ENCODE measurements around the gene DGKZ. TPM values are rescaled to one million over a fixed set of nuclear protein-coding genes. Genes with fewer than 3 reads are reported as not detected.

The DGKZ gene
- total RNA-seq, 1 experiment from 2014 or later = 59.3 TPM

DNA sequence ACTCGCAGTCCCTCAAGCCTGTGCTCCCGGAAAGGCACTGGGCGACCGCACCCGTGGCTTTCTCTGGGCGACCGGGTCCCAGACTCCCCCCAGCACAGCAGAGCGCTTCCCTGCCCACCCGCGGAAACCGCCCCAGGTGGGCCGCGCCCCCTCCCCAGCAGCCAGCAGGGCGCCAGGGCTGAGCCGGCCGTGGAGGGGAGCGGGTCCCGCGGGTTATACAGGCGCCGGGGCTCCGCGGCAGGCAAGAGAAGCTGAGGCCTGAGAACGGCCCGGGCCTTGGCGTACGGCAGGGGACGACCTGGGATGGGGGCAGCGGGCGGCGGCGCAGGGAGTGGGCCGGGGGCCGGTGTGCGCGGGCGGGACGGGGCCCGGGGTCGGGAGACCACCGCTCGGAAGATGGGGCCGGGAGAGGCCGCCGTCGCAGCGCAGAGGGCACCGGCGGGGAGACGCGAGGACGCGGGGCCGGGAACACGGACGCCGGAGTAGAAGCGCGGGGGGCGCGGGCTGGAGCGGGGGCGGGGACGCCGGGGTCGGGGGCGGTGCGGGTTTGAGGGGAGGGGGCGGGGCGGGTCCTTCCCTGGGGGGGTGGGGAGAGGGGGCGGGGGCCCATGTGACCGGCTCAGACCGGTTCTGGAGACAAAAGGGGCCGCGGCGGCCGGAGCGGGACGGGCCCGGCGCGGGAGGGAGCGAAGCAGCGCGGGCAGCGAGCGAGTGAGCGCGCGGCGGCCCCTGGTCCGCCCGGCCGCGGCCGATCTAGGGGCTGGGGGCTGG is 34.0 kb downstream of the DGKZ start, which contains the start of gene MDK:
Gene MDK (plus strand): TSS at position 622 of the 771 bp plus-strand sequence. CDS start 389 bp downstream, outside the sequence.
- TF ChIP-seq, protein P1, sequence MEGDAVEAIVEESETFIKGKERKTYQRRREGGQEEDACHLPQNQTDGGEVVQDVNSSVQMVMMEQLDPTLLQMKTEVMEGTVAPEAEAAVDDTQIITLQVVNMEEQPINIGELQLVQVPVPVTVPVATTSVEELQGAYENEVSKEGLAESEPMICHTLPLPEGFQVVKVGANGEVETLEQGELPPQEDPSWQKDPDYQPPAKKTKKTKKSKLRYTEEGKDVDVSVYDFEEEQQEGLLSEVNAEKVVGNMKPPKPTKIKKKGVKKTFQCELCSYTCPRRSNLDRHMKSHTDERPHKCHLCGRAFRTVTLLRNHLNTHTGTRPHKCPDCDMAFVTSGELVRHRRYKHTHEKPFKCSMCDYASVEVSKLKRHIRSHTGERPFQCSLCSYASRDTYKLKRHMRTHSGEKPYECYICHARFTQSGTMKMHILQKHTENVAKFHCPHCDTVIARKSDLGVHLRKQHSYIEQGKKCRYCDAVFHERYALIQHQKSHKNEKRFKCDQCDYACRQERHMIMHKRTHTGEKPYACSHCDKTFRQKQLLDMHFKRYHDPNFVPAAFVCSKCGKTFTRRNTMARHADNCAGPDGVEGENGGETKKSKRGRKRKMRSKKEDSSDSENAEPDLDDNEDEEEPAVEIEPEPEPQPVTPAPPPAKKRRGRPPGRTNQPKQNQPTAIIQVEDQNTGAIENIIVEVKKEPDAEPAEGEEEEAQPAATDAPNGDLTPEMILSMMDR (IDR thresholded peaks at IDR 0.05; ENCODE audit: insufficient read depth in 1 of 2, low read depth in 1 of 2, low read length in 1 of 2, severe bottlenecking in 1 of 2, unreplicated experiment in 1 of 2) = no peak
- H3K4me1 ChIP-seq = peaks cover 14% of the 10 kb centered on the region
- H3K9me3 Mint-ChIP-seq (ENCODE audit: unreplicated experiment) = no peaks in the 10 kb centered on the region
- no peaks in the 10 kb centered on the region for H3K9me3 ChIP-seq
- no peaks in the 10 kb centered on the region for H3K27me3 ChIP-seq (replicated peaks; ENCODE audit: control insufficient read depth, insufficient read depth, low read length)
- H3K4me3 ChIP-seq (ENCODE audit: low read depth, low read length) = peak within 1 kb of the TSS; percentile 60
- intact Hi-C loops (cut with micrococcal nuclease; ENCODE audit: unreplicated experiment) = loop anchor here (1.0 kb wide), 1 partner anchor 8 kb away; no protein-coding TSS in a partner anchor
- peak; percentile 79 to 84 for DNase-seq
- no TSS peak for BruUV-seq (replicated peaks)
- peak within 1 kb of the TSS; percentile 95 for H3K4me3 Mint-ChIP-seq (ENCODE audit: unreplicated experiment)
- H3K4me1 Mint-ChIP-seq (ENCODE audit: low read depth, unreplicated experiment) = no peaks in the 10 kb centered on the region
- H3K27me3 Mint-ChIP-seq (ENCODE audit: insufficient read depth, unreplicated experiment) = no peaks in the 10 kb centered on the region
- peak within 1 kb of the TSS; percentile 76 for H3K27ac Mint-ChIP-seq (ENCODE audit: unreplicated experiment)
- no peaks in the 10 kb centered on the region; the same call in 1 of the 2 replicates for H3K36me3 ChIP-seq (ENCODE audit: control insufficient read depth, insufficient read depth, low read length)
- CTCF ChIA-PET = interaction anchor here (0.6 to 0.8 kb wide), 2 partner anchors 10 to 141 kb away, joined by 3 to 4 read pairs; partner anchors contain the start of gene CHRM4
- POLR2A ChIA-PET = no interaction called here
- peaks cover 63% of the 10 kb centered on the region for H3K36me3 Mint-ChIP-seq (ENCODE audit: insufficient read depth, unreplicated experiment)

DNA sequence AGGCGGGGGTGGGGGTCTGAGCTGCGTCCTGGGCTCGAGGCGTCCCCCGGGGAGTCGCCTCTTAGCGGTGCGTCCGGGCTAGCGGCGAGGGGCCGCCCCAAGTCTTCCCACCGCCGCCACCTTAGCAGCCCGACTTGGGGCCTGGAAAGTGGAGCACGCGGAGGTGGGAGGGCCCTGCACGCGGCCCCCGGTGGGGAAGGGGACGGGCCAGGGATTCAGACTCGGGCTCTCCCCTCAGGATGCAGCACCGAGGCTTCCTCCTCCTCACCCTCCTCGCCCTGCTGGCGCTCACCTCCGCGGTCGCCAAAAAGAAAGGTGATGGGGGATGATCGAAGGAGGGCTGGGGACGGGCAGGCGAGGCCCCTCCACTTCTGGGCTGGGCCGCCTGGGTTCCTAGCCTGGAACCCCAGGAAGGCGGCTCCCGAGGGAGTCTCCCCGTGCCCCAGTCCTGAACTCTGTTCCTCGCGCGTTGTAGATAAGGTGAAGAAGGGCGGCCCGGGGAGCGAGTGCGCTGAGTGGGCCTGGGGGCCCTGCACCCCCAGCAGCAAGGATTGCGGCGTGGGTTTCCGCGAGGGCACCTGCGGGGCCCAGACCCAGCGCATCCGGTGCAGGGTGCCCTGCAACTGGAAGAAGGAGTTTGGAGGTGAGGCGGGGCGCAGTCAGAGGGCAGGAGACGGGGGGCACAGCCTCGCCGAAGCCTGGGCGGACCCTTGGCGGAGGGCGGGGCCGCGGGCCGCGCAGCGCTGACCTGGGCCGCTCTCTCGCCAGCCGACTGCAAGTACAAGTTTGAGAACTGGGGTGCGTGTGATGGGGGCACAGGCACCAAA is 34.8 kb downstream of the DGKZ start:
- BruUV-seq (replicated peaks) = TSS peak; percentile 87
- no peaks in the 10 kb centered on the region for H3K4me1 Mint-ChIP-seq (ENCODE audit: low read depth, unreplicated experiment)
- DNase-seq = peak in 1 of 2 experiments; percentile 62
- H3K36me3 ChIP-seq (ENCODE audit: control insufficient read depth, insufficient read depth, low read length) = no peaks in the 10 kb centered on the region; the same call in 1 of the 2 replicates
- H3K27ac Mint-ChIP-seq (ENCODE audit: unreplicated experiment) = peak overlapping the region; percentile 76
- peaks cover 4% of the 10 kb centered on the region for H3K27me3 Mint-ChIP-seq (ENCODE audit: insufficient read depth, unreplicated experiment)
- H3K9me3 ChIP-seq = no peaks in the 10 kb centered on the region
- H3K4me1 ChIP-seq = peaks cover 14% of the 10 kb centered on the region
- CTCF ChIA-PET = interaction anchor here (0.8 to 1.6 kb wide), 2 partner anchors 10 kb away, joined by 4 to 17 read pairs; partner anchors contain the start of gene CHRM4
- peak overlapping the region; percentile 95 for H3K4me3 Mint-ChIP-seq (ENCODE audit: unreplicated experiment)
- POLR2A ChIA-PET = no interaction called here
- H3K36me3 Mint-ChIP-seq (ENCODE audit: insufficient read depth, unreplicated experiment) = peaks cover 56% of the 10 kb centered on the region
- H3K9me3 Mint-ChIP-seq (ENCODE audit: unreplicated experiment) = no peaks in the 10 kb centered on the region
- TF ChIP-seq, protein P1 (IDR thresholded peaks at IDR 0.05; ENCODE audit: insufficient read depth in 1 of 2, low read depth in 1 of 2, low read length in 1 of 2, severe bottlenecking in 1 of 2, unreplicated experiment in 1 of 2) = no peak
- H3K27me3 ChIP-seq (replicated peaks; ENCODE audit: control insufficient read depth, insufficient read depth, low read length) = no peaks in the 10 kb centered on the region
- H3K4me3 ChIP-seq (ENCODE audit: low read depth, low read length) = peak overlapping the region; percentile 60
- intact Hi-C loops (cut with micrococcal nuclease; ENCODE audit: unreplicated experiment) = loop anchor here (1.0 kb wide), 1 partner anchor 7 kb away; no protein-coding TSS in a partner anchor
